C4-2B (cell line): ENCODE measurements around the gene ERMN.

Experiments
- ZFX ChIP-seq: fragments of 450-650 bp; IDR thresholded peaks from 2 replicates; pipeline ENCODE4 v1.6.1; 2017
- TF ChIP-seq, protein P1 (sequence below): fragments of 450-650 bp; conservative IDR thresholded peaks from 2 replicates; pipeline ENCODE4 v1.5.1; 2017; ENCODE audit warnings: mild to moderate bottlenecking

DNA sequence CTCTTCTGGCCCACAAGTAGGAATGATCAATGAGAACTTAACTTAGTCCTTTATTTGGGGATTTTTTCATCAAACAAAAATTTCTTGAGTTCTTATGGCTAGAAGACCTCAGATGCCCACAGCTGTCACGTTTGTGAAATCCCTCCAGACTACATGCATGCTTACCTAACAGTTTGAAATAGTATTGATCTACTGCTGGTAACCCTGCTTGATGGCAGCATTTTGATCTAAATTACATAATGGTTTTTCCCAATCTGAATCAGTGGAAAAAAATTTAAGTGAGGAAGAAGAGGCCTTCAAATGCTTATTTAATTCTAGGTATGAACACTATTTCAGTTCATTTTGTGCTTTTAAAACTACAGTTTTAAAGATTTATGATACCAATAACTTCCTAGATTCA is 13.9 kb downstream of the ERMN start:
- TF ChIP-seq, protein P1, sequence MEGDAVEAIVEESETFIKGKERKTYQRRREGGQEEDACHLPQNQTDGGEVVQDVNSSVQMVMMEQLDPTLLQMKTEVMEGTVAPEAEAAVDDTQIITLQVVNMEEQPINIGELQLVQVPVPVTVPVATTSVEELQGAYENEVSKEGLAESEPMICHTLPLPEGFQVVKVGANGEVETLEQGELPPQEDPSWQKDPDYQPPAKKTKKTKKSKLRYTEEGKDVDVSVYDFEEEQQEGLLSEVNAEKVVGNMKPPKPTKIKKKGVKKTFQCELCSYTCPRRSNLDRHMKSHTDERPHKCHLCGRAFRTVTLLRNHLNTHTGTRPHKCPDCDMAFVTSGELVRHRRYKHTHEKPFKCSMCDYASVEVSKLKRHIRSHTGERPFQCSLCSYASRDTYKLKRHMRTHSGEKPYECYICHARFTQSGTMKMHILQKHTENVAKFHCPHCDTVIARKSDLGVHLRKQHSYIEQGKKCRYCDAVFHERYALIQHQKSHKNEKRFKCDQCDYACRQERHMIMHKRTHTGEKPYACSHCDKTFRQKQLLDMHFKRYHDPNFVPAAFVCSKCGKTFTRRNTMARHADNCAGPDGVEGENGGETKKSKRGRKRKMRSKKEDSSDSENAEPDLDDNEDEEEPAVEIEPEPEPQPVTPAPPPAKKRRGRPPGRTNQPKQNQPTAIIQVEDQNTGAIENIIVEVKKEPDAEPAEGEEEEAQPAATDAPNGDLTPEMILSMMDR, result no peak
- no peak for TF ChIP-seq ZFX
